Keratinocyte (primary cell): ENCODE results near the gene MAP1LC3C. TPM values are rescaled to one million over a fixed set of nuclear protein-coding genes. Genes with fewer than 3 reads are reported as not detected.

Source experiments
- DNase-seq: peaks from one replicate; pipeline ENCODE4 v3.0.0-alpha.2; 2011; ENCODE audit warnings: low read depth, missing footprints, low spot score
- FAIRE-seq: peaks from 2 replicates; lab custom pipeline; 2011; peaks lifted over from hg19 to GRCh38; lab: Jason Lieb, UNC
- H2AFZ ChIP-seq: 2 replicates; pipeline ENCODE4 v1.6.0; 2012; ENCODE audit warnings: low read length, control low read depth, inconsistent platforms; ENCODE audit not compliant: control insufficient read depth
- H3K27ac ChIP-seq: 2 replicates; pipeline ENCODE4 v1.5.1; 2011; ENCODE audit warnings: low read length; ENCODE audit not compliant: control insufficient read depth, insufficient read depth
- H3K27me3 ChIP-seq: 3 replicates; pipeline ENCODE4 v1.6.0; 2011; ENCODE audit warnings: low read length; ENCODE audit not compliant: control insufficient read depth, insufficient read depth; ENCODE audit errors: extremely low read depth
- H3K36me3 ChIP-seq, 2 experiments: 2 replicates in 1 of 2; 3 replicates in 1 of 2; pipeline ENCODE4 v1.5.1; 2011; ENCODE audit warnings: low read length in 2 of 2, mild to moderate bottlenecking in 1 of 2; ENCODE audit not compliant: control insufficient read depth in 2 of 2, insufficient read depth in 2 of 2; ENCODE audit errors: extremely low read depth in 1 of 2
- H3K4me1 ChIP-seq: 3 replicates; pipeline ENCODE4 v1.5.1; 2011; ENCODE audit warnings: low read length; ENCODE audit not compliant: control insufficient read depth, insufficient read depth; ENCODE audit errors: extremely low read depth
- H3K4me2 ChIP-seq: 3 replicates; pipeline ENCODE4 v1.6.0; 2011; ENCODE audit warnings: low read depth, low read length; ENCODE audit not compliant: control insufficient read depth, insufficient read depth; ENCODE audit errors: extremely low read depth
- H3K4me3 ChIP-seq, 3 experiments: fragments of 200-600 bp in 1 of 3; sonication (generic) in 1 of 3; 2 replicates in 2 of 3; 3 replicates in 1 of 3; pipeline ENCODE4 v1.5.1; 2011 to 2016; ENCODE audit warnings: low read length in 3 of 3, mild to moderate bottlenecking in 3 of 3, control low read depth in 2 of 3, inconsistent platforms in 1 of 3, low read depth in 1 of 3, mixed read lengths in 1 of 3, mixed run types in 1 of 3, moderate library complexity in 1 of 3; ENCODE audit not compliant: control insufficient read depth in 2 of 3, insufficient read depth in 2 of 3; ENCODE audit errors: extremely low read depth in 1 of 3
- H3K79me2 ChIP-seq: 2 replicates; pipeline ENCODE4 v1.6.0; 2012; ENCODE audit warnings: low read length; ENCODE audit not compliant: control insufficient read depth, insufficient read depth
- H3K9ac ChIP-seq: 3 replicates; pipeline ENCODE4 v1.6.0; 2011; ENCODE audit warnings: low read length; ENCODE audit not compliant: control insufficient read depth, insufficient read depth; ENCODE audit errors: extremely low read depth
- H3K9me1 ChIP-seq: 3 replicates; pipeline ENCODE4 v1.6.0; 2011; ENCODE audit warnings: low read length; ENCODE audit not compliant: control insufficient read depth, insufficient read depth; ENCODE audit errors: extremely low read depth
- H3K9me3 ChIP-seq: 2 replicates; pipeline ENCODE4 v1.5.1; 2012; ENCODE audit warnings: low read depth, low read length; ENCODE audit not compliant: control insufficient read depth
- H4K20me1 ChIP-seq: 3 replicates; pipeline ENCODE4 v1.6.0; 2011; ENCODE audit warnings: low read length; ENCODE audit not compliant: control insufficient read depth, insufficient read depth; ENCODE audit errors: extremely low read depth
- CTCF ChIP-seq, 3 experiments: IDR thresholded peaks in 1 of 3; conservative IDR thresholded peaks in 1 of 3; optimal IDR thresholded peaks in 1 of 3; 2 replicates in 2 of 3; 3 replicates in 1 of 3; pipeline versions ENCODE3 to v1.5.1; 2011; ENCODE audit warnings: low read length in 3 of 3, mild to moderate bottlenecking in 3 of 3, moderate library complexity in 2 of 3, control low read depth in 1 of 3, inconsistent platforms in 1 of 3; ENCODE audit not compliant: insufficient read depth in 2 of 3; ENCODE audit errors: extremely low read depth in 1 of 3
- EZH2 ChIP-seq: IDR thresholded peaks from one replicate; pipeline ENCODE4 v1.6.1; 2012; ENCODE audit warnings: inconsistent platforms, mild to moderate bottlenecking, low read length, moderate library complexity
- dilution Hi-C: fragments of 300-500 bp; cut with MboI; formaldehyde crosslinking; loops from one replicate; pipeline ENCODE4 v1.7.0; 2020; ENCODE audit warnings: low sequenced_read_pairs; ENCODE audit not compliant: extremely low pct_ligation_motif_present
- polyA plus RNA-seq, 5 experiments: library from polyadenylated mRNA; depleted of rRNA in 3 of 5; stranded (reverse) in 3 of 5; stranded (forward) in 1 of 5; unstranded in 1 of 5; fragments of >200 nt; gene quantifications; 1 replicate in 1 of 5; 2 replicates in 3 of 5; 3 replicates in 1 of 5; pipeline versions ENCODE4 v1.2.1 to v1.2.3, GENCODE V29; 2011 to 2012; ENCODE audit warnings: missing spikeins in 2 of 5, low read depth in 1 of 5, low replicate concordance in 1 of 5

The MAP1LC3C gene
- polyA plus RNA-seq, 1 donor (not counting 4 experiments of a cell fraction or from before 2014, with no cell fraction given) = not detected

GRCh38 chr1:241968611-241969010, 30.3 kb downstream of the MAP1LC3C start:
- H3K4me2 ChIP-seq = no peak overlapping the region
- FAIRE-seq (no peak), DNase-seq (no peak)
- H3K9ac ChIP-seq = no peak overlapping the region
- H3K9me3 ChIP-seq = no peaks in the 10 kb centered on the region
- no peaks in the 10 kb centered on the region for H3K36me3 ChIP-seq
- H3K4me3 ChIP-seq = no peak overlapping the region
- H4K20me1 ChIP-seq = no peaks in the 10 kb centered on the region
- no peak overlapping the region for H2AFZ ChIP-seq
- dilution Hi-C loops = no loop called here
- H3K4me1 ChIP-seq = no peaks in the 10 kb centered on the region
- no peaks in the 10 kb centered on the region for H3K79me2 ChIP-seq
- TF ChIP-seq EZH2 = no peak
- no peak for TF ChIP-seq CTCF (optimal IDR thresholded peaks at IDR 0.05 in 1 of 3, IDR thresholded peaks at IDR 0.05 in 1 of 3, conservative IDR thresholded peaks at IDR 0.05 in 1 of 3; ENCODE audit: extremely low read depth in 1 of 3, insufficient read depth in 2 of 3, low read length in 3 of 3)
- H3K27me3 ChIP-seq = no peaks in the 10 kb centered on the region
- no peaks in the 10 kb centered on the region for H3K9me1 ChIP-seq
- H3K27ac ChIP-seq = no peak overlapping the region

GRCh38 chr1:241964550-241965282, 34.2 kb downstream of the MAP1LC3C start:
- no peak overlapping the region for H2AFZ ChIP-seq
- no peaks in the 10 kb centered on the region for H3K4me1 ChIP-seq
- H3K27me3 ChIP-seq = no peaks in the 10 kb centered on the region
- TF ChIP-seq EZH2 (no peak), CTCF (optimal IDR thresholded peaks at IDR 0.05 in 1 of 3, IDR thresholded peaks at IDR 0.05 in 1 of 3, conservative IDR thresholded peaks at IDR 0.05 in 1 of 3; ENCODE audit: extremely low read depth in 1 of 3, insufficient read depth in 2 of 3, low read length in 3 of 3) (no peak)
- H4K20me1 ChIP-seq = no peaks in the 10 kb centered on the region
- FAIRE-seq (no peak), DNase-seq (no peak)
- dilution Hi-C loops = no loop called here
- no peaks in the 10 kb centered on the region for H3K79me2 ChIP-seq
- no peak overlapping the region for H3K4me2 ChIP-seq
- no peaks in the 10 kb centered on the region for H3K9me1 ChIP-seq
- no peaks in the 10 kb centered on the region for H3K36me3 ChIP-seq
- H3K27ac ChIP-seq = no peak overlapping the region
- no peak overlapping the region for H3K9ac ChIP-seq
- H3K4me3 ChIP-seq = no peak overlapping the region
- H3K9me3 ChIP-seq = no peaks in the 10 kb centered on the region
